GOT3 (cell line): ENCODE data around the gene MYO3A.
"Not testable (repeated sequence)": the region's sequence is repeated elsewhere in the genome, so short reads cannot be mapped to it uniquely, and the experiment has no call there.

Experiments
- DNase-seq: peaks from one replicate; lab custom pipeline; 2025; ENCODE audit warnings: mixed read lengths; lab: John Stamatoyannopoulos, UW

MYO3A gene

DNA sequence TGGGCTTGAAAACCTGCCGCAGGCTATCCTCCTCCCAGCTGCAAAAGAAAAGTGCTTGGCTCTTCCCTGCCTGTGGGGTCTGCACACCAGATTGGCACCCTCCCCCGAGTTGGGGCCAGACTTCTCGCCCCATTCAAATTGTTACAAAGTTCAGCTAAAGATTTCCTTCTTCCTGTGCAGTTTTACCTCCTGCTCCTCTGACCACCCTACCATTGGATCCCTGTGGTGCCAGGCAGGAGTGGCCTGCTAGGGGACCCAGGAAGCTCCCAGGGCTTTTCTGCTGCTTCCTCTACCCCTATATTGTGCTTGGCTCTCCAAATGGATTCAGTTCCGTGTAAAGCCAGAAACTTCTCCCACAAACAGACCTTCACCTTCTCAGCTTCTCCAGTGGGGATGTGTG, 147.4 kb downstream of the MYO3A start:
- no peak for DNase-seq

- DNase-seq, result no peak
Observed at GRCh38 chr10:26085549-26085948, 151.5 kb downstream of the MYO3A start.

GRCh38 chr10:26087666-26088065, 153.6 kb downstream of the MYO3A start:
- DNase-seq, result no peak

DNA sequence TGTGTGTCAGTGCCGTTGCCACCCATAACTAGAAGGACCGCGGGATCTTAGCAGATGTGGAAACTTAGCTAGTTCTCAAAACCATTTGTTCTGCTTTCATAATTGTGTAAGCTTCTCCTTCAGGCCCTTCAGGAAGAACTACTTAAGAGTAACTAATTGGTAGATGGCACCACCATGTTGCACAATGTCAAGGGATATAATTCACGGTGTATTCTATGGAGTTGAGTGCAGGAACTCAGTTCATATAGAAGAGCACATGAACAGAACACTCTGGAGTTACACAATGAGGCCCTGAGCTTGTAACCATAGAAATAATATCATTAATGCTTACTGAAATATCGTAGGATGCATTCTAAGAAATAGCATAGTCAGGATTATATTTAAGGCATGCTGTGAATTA, 156.0 kb downstream of the MYO3A start:
- DNase-seq, result no peak

DNA sequence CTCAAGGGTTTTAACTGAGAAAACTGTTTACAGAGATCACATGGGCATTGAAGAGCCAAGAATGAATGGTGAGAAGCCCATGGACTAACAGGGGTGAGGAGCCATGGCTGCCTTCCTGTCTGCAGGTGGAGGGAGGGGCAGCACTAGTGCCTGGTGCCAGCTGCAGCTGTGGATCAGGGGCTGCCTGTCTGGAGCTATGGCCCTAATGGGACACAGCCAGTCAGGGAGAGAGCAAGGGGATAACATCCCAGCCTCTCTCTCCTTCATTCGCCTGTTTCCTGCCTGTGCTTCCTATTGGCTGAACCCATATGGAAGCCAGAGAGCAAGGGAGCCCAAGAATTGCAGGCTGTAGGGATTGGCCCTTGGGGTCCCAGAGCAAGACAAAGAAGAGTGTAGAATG, 156.7 kb downstream of the MYO3A start:
- DNase-seq, result no peak

- DNase-seq, result no peak
Observed at GRCh38 chr10:26093229-26093628, 159.2 kb downstream of the MYO3A start.

DNA sequence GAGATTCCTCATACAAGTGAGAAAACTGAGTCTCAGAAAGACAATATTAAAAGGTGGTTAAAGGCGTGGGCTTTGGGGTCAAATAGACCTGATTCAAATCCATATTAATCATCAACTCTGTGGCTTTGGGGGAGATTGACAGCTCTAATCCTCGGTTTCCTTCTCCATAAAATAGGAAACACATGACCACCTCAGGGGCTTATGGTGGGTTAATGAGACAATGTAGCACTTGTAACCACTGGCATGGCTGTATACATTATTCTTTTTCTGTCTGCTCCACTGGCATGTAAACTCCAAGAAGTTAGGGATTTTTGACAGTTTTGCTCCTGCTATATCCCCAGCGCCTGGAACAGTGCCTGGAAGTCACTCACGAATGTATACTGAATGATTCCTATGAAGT, 161.8 kb downstream of the MYO3A start:
- no peak for DNase-seq

- not testable (repeated sequence) for DNase-seq
Observed at GRCh38 chr10:26097549-26097948, 163.5 kb downstream of the MYO3A start.

GRCh38 chr10:26112532-26112931, 178.5 kb downstream of the MYO3A start:
- DNase-seq, result no peak

DNA sequence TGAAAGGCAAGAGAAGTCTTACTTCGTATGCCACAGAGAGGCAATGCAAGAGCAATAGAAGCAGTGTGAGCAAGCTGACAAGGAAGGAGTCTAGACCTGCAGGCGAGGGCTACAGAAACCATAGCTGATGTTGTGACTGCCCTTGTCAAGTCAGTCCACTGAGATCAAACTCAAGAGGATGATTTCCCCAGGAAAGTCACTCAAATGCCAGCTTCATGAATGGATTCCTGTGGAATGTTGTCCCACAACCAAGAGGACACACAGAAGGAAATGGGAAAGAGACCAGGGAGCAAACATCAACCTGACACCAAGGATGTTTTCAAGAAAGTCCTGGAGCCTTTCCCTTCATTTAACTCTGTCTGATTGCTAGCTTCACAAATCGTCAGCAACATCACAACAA, 204.6 kb downstream of the MYO3A start:
- DNase-seq, result no peak

GRCh38 chr10:26156019-26156418, 222.0 kb downstream of the MYO3A start:
- DNase-seq, result no peak

- no peak for DNase-seq
Observed at GRCh38 chr10:26157734-26158133, 223.7 kb downstream of the MYO3A start.

DNA sequence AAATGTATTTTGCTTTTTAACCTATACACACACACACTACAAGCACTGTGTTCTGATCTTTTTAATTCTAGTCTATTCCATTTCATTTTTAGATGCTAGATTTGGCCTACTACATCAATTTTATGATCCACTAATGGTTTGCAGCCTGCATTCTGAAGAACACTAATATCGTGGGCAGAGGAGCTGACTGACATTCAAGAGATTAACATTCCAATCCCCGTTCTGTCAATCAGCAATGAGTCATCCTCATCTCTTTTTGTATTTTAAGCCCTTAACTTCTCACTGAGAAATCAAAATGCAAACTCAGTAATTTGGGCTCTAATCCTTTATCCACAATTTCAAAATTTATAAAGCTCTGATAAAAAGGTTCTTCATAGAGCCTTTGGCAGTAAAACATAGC, 235.4 kb downstream of the MYO3A start:
- DNase-seq, result no peak

DNA sequence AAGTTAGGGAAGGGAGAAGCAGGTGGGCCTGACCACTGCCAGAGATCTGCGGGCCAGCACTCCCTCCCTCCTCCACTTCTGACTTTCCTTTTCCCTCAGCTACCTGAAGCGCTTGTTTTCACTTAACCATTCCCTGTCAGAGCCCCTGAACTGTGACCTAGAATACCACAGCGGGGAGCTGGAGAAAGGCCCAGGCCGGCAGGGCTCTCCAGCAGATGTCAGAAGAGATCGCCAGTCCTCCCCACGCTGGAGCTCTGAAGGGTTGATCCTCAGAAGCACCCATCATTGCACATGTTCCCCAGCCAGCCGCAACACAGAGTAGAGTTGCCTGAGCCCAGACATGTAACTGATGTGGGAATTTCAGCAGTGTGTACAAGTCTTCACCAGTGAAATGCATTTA, 238.1 kb downstream of the MYO3A start:
- no peak for DNase-seq

DNA sequence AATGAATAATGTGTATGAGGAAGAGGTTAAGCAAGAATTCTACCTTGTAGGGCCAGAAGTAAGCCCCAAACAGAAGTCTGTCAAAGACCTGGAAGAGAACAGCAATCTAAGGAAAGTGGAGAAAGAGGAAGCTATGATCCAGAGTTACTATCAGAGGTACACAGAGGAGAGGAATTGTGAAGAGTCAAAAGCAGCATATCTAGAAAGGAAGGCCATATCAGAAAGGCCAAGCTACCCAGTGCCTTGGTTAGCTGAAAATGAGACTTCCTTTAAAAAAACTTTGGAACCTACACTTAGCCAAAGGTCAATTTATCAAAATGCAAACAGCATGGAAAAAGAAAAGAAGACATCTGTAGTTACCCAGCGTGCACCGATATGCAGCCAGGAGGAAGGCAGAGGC, 239.8 kb downstream of the MYO3A start:
- DNase-seq, result no peak

DNA sequence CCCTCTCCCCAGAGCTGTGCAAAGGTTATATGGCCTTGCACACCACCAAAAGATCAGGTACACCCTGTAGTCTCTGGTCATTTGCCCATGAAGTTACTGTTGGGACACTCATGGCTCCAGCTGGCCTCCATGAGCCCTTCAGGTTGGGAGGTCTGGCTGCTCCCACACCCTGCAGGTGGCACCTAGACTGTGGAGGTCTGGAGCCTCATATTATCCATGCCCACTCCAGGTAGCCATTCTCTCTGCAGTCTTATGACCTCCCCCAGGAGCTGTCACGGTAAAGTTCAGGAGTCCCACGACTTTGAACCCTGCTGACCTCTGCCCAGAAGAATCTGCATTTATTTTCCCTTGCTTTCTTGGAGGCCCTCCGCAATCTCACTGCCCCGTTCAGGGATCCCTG, 243.3 kb downstream of the MYO3A start:
- no peak for DNase-seq

GRCh38 chr10:26194275-26194674, 260.2 kb downstream of the MYO3A start:
- DNase-seq, result no peak

DNA sequence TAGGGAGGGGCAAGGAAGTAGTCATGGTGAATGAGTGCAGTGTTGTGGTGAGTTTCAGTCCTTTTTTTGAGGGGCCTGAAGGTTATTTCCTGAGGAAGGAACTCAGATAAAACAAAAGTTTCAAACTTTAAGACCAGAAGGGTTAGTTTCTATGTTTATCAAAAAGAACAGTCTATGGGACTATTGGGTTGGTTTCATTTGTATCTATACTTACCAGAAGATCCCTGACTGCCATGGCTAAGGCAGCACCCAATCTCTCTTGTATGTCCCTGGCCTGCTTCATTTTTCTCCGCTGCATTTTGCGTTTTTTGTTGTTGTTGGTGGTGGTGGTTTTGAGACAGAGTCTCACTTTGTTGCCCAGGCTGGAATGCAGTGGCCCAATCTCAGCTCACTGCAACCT, 263.2 kb downstream of the MYO3A start:
- DNase-seq, result no peak

DNA sequence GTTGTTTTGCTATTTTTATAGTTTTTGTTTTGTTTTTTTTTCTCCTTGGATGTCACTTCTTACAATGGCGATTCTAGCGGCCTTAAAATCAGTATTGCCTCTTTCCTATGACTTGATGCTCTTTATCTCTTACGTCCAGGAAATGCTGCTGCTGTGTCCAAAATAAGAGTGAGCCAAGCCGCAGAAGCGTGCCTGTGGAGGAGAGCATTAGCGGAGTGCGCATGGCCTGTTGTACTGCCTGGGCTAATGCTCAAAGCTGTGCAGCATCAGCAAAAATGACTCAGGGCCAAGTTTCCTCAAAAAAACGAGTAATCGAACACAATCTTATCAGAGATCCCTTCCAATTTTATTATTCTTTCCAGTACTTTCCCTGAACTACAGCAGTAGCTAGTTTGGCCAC, 264.1 kb downstream of the MYO3A start:
- DNase-seq, result no peak

DNA sequence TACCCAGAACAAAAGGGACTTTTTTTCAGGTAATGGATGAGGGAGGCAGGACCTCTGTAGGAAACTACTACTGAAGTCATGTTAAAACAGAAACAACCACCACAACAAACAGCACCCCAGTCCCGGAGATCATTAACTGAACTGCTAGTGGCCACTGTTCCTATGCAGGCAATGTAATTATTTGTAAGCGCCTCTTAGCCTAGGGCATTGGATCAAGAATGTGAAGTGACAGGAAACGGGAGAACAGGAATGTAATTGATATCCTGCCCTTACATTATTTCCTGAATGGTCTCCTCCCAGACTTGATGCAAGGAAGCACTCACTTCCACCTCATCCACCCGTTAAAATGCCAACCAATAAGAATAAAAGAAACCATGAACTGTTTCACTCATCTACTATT, 265.8 kb downstream of the MYO3A start:
- no peak for DNase-seq

- DNase-seq, result no peak
Observed at GRCh38 chr10:26205223-26205622, 271.2 kb downstream of the MYO3A start.

- DNase-seq, result no peak
Observed at GRCh38 chr10:26211781-26212444, 277.9 kb downstream of the MYO3A start.

DNA sequence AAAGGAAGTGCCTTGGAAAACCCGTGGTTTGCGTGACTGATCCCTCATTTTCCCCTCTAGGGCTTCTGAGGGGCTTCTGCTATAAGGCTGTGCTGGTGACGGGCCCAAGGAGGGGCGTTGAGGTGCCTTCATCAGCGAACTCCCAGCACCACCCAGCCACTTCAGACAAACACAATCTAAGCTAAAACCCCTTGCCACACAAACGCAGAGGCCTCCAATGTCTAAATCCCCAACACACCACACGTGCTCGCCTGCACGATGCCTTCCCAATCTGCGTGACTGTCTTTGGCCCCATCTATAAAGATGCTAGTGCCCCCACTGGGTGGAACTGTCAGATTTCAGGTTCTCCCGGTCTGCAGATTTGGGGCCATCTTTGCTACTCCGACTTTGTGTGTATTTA, 278.5 kb downstream of the MYO3A start:
- DNase-seq, result no peak

- no peak for DNase-seq
Observed at GRCh38 chr10:26213157-26213800, 279.2 kb downstream of the MYO3A start.
